ENCODE data around the gene PAXIP1. TPM values are rescaled to one million over a fixed set of nuclear protein-coding genes. Genes with fewer than 3 reads are reported as not detected.

PAXIP1 gene
- total RNA-seq, 1 experiment from 2014 or later: 13.7 TPM

DNA sequence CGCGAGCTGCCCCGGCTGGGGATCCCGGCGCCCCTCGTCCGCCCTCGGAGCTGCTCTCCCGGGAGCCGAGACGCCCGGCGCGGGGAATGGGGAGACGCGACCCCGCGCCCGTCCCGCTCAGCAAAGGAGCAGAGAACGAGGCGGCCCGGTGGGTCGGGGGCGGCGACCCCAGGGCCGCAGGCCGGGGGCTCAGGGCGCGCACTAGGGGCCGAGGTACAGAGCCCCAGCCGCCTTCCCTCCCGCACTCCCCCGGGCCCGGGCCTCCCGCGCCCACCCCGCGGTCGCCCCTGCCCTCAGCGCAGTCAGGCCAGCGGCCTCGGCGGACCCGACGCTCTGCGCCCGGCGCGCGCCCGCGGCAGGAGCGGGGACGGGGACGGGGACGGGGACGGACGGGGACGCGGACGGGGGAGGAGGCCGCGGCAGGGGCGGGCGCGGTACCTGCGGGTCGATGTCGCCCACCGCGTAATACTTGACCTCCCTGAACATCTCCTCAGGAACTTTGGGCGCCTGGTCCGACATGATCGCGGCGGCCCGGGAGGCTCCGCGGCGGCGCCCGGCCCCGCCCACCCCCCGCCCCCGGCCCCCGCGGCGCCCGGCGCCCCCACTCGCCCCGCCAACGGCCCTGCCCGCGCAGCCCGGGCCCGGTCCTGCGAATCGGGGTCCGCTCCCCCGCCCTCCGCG lies 373 bp downstream of the PAXIP1 start:
- Mint-ChIP-seq H3K36me3 (ENCODE audit: insufficient read depth, unreplicated experiment) (peaks cover 14% of the 10 kb centered on the region), H3K9me3 (ENCODE audit: unreplicated experiment) (no peaks in the 10 kb centered on the region), H3K27ac (ENCODE audit: low read depth, unreplicated experiment) (no peak overlapping the region), H3K27me3 (ENCODE audit: insufficient read depth, unreplicated experiment) (no peaks in the 10 kb centered on the region), H3K4me3 (ENCODE audit: unreplicated experiment) (peak overlapping the region; percentile 88), H3K4me1 (ENCODE audit: insufficient read depth, unreplicated experiment) (no peaks in the 10 kb centered on the region)
- DNase-seq (ENCODE audit: unreplicated experiment): peak; percentile 25
- ChIA-PET POLR2A (interaction anchor here (0.6 to 4.3 kb wide), 8 partner anchors 12 to 1189 kb away, joined by 3 to 36 read pairs (median 4); partner anchors contain the start of gene INSIG1), CTCF (interaction anchor here (1.3 kb wide), 1 partner anchor 11 kb away, joined by 4 read pairs; no protein-coding TSS in a partner anchor)
- no TSS peak for BruUV-seq (replicated peaks)
- intact Hi-C loops (cut with micrococcal nuclease): loop anchor here (2.0 to 10.0 kb wide), 4 partner anchors 74 to 342 kb away; partner anchors contain the start of gene INSIG1
- TF ChIP-seq, protein P1, sequence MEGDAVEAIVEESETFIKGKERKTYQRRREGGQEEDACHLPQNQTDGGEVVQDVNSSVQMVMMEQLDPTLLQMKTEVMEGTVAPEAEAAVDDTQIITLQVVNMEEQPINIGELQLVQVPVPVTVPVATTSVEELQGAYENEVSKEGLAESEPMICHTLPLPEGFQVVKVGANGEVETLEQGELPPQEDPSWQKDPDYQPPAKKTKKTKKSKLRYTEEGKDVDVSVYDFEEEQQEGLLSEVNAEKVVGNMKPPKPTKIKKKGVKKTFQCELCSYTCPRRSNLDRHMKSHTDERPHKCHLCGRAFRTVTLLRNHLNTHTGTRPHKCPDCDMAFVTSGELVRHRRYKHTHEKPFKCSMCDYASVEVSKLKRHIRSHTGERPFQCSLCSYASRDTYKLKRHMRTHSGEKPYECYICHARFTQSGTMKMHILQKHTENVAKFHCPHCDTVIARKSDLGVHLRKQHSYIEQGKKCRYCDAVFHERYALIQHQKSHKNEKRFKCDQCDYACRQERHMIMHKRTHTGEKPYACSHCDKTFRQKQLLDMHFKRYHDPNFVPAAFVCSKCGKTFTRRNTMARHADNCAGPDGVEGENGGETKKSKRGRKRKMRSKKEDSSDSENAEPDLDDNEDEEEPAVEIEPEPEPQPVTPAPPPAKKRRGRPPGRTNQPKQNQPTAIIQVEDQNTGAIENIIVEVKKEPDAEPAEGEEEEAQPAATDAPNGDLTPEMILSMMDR (IDR thresholded peaks at IDR 0.05; ENCODE audit: unreplicated experiment): no peak

DNA sequence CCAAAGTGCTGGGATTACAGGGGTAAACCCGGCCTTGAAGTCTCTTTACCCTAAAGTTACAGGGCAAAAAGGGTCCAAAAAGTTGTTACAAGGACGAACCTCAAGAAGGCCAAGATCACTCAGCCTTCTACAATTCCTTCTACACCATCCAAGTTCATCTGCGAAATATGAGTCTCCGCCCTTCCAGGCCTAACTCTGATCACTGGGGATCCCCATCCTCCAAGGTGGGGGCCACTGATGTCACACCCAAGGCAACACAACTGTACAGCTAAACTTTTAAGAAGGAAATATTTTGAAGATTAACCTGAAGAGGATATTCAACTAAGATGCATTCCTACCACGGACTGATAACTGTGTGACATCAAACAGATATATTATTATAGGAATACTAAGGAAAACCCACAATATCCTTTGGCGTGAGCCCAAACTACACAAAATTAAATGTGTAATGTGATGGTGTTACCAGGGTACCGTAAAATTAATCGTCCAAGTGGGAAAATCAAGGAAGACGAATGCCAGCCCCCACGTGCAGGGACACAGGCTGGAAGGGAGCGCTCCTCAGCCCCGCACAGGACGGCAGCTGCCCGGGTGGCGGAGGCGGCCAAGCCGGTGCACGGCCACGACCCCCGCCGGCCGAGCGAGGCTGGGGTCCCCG lies 1.0 kb downstream of the PAXIP1 start:
- intact Hi-C loops (cut with micrococcal nuclease): loop anchor here (2.0 to 10.0 kb wide), 4 partner anchors 73 to 343 kb away; partner anchors contain the start of gene INSIG1
- no TSS peak for BruUV-seq (replicated peaks)
- TF ChIP-seq, protein P1 (IDR thresholded peaks at IDR 0.05; ENCODE audit: unreplicated experiment): no peak
- H3K36me3 Mint-ChIP-seq (ENCODE audit: insufficient read depth, unreplicated experiment): peaks cover 21% of the 10 kb centered on the region
- no peak overlapping the region for H3K27ac Mint-ChIP-seq (ENCODE audit: low read depth, unreplicated experiment)
- ChIA-PET CTCF (interaction anchor here (1.3 kb wide), 2 partner anchors 10 to 343 kb away, joined by 3 to 4 read pairs; no protein-coding TSS in a partner anchor), POLR2A (interaction anchor here (0.6 to 4.3 kb wide), 6 partner anchors 74 to 299 kb away, joined by 3 to 36 read pairs (median 4); partner anchors contain the start of gene INSIG1)
- no peaks in the 10 kb centered on the region for H3K9me3 Mint-ChIP-seq (ENCODE audit: unreplicated experiment)
- no peaks in the 10 kb centered on the region for H3K4me1 Mint-ChIP-seq (ENCODE audit: insufficient read depth, unreplicated experiment)
- no peaks in the 10 kb centered on the region for H3K27me3 Mint-ChIP-seq (ENCODE audit: insufficient read depth, unreplicated experiment)
- peak; percentile 8 for DNase-seq (ENCODE audit: unreplicated experiment)
- H3K4me3 Mint-ChIP-seq (ENCODE audit: unreplicated experiment): no peak overlapping the region

DNA sequence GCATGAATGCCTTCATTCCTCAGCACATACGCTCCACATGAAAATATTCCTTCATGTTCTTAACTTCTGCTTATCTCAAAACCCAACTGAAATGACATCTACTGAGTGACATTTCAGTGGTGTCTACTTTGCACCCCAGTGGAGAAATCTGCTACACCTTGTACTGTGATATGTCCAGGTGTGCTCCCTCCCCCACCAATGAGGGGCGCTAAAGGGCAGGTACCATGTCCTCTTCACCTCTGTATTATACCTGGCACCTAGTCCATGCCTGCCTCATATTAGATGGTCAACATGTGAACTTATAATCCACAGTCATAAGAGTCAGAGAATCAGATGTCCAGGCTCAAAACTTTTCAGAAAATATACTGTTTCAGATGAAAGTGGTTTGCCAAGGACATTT lies 2.1 kb downstream of the PAXIP1 start:
- H3K4me1 Mint-ChIP-seq (ENCODE audit: insufficient read depth, unreplicated experiment): no peaks in the 10 kb centered on the region
- BruUV-seq (replicated peaks): TSS peak; percentile 25
- intact Hi-C loops (cut with micrococcal nuclease): loop anchor here (5.0 to 10.0 kb wide), 3 partner anchors 167 to 344 kb away; partner anchors contain the start of gene INSIG1
- POLR2A ChIA-PET: interaction anchor here (1.4 to 4.3 kb wide), 2 partner anchors 73 to 297 kb away, joined by 3 to 36 read pairs; partner anchors contain the start of gene INSIG1
- CTCF ChIA-PET: interaction anchor here (0.8 to 1.4 kb wide), 6 partner anchors 9 to 352 kb away, joined by 3 to 5 read pairs (median 4); no protein-coding TSS in a partner anchor
- no peaks in the 10 kb centered on the region for H3K9me3 Mint-ChIP-seq (ENCODE audit: unreplicated experiment)
- H3K27ac Mint-ChIP-seq (ENCODE audit: low read depth, unreplicated experiment): no peak overlapping the region
- TF ChIP-seq, protein P1 (IDR thresholded peaks at IDR 0.05; ENCODE audit: unreplicated experiment): peak; percentile 13
- H3K4me3 Mint-ChIP-seq (ENCODE audit: unreplicated experiment): no peak overlapping the region
- H3K36me3 Mint-ChIP-seq (ENCODE audit: insufficient read depth, unreplicated experiment): peaks cover 20% of the 10 kb centered on the region
- no peaks in the 10 kb centered on the region for H3K27me3 Mint-ChIP-seq (ENCODE audit: insufficient read depth, unreplicated experiment)
- peak; percentile 20 for DNase-seq (ENCODE audit: unreplicated experiment)

DNA sequence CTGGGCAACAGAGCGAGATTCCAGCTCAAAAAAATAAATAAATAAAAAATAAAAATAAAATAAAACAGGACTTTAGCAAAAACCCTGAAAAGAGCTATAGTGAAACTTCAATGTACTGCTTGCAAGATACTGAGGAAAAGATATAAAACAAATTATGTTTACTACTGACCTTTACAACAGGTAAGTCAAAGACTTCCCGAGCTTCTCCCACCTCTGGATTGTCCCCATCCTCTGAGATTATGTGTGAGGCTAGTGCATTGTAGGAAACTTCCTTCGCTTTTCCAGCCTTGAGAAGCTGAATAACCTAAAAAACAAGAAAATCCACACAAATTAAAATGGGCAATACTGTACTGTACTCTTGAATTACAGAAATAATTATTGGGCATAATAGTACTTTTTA lies 4.4 kb downstream of the PAXIP1 start:
- H3K4me3 Mint-ChIP-seq (ENCODE audit: unreplicated experiment): no peak overlapping the region
- H3K36me3 Mint-ChIP-seq (ENCODE audit: insufficient read depth, unreplicated experiment): peaks cover 37% of the 10 kb centered on the region
- no TSS peak for BruUV-seq (replicated peaks)
- H3K27ac Mint-ChIP-seq (ENCODE audit: low read depth, unreplicated experiment): no peak overlapping the region
- no peaks in the 10 kb centered on the region for H3K9me3 Mint-ChIP-seq (ENCODE audit: unreplicated experiment)
- POLR2A ChIA-PET: interaction anchor here (0.6 kb wide), 1 partner anchor 187 kb away, joined by 3 read pairs; no protein-coding TSS in a partner anchor
- no peak for DNase-seq (ENCODE audit: unreplicated experiment)
- H3K4me1 Mint-ChIP-seq (ENCODE audit: insufficient read depth, unreplicated experiment): no peaks in the 10 kb centered on the region
- CTCF ChIA-PET: interaction anchor here (1.0 to 1.7 kb wide), 2 partner anchors 71 to 347 kb away, joined by 4 to 5 read pairs; no protein-coding TSS in a partner anchor
- TF ChIP-seq, protein P1 (IDR thresholded peaks at IDR 0.05; ENCODE audit: unreplicated experiment): no peak
- intact Hi-C loops (cut with micrococcal nuclease): no loop called here
- H3K27me3 Mint-ChIP-seq (ENCODE audit: insufficient read depth, unreplicated experiment): no peaks in the 10 kb centered on the region

Measured in MCF 10A (cell line).